Activated CD4-positive, alpha-beta T cell treated with anti-CD3 and anti-CD28 coated beads for 36 hours (primary cell): ENCODE measurements around the gene PBX4. TPM values are rescaled to one million over a fixed set of nuclear protein-coding genes. Genes with fewer than 3 reads are reported as not detected.

Experiments
- ATAC-seq: fragments of 200-7000 bp; cut with Tn5 transposase; one replicate; pipeline ENCODE4 v1.10.0; 2021; ENCODE audit warnings: mild to moderate bottlenecking, moderate library complexity
- CTCF ChIA-PET: fragments of 350-600 bp; sonication (Branson Sonifier 250); formaldehyde crosslinking; loops from one replicate; lab custom pipeline; 2021; ENCODE audit warnings: antibody characterized with exemption; lab: Charles Lee
- POLR2A ChIA-PET: fragments of 350-600 bp; sonication (Branson Sonifier 250); formaldehyde crosslinking; loops from one replicate; lab custom pipeline; 2021; ENCODE audit warnings: antibody characterized with exemption, inconsistent platforms; lab: Charles Lee
- DNase-seq: peaks from one replicate; pipeline ENCODE4 v3.0.0-alpha.2; 2020
- H3K27ac Mint-ChIP-seq: one replicate; pipeline ENCODE4 v1.8.0; 2021; ENCODE audit warnings: mixed read lengths
- H3K27me3 Mint-ChIP-seq: one replicate; pipeline ENCODE4 v1.8.0; 2021; ENCODE audit warnings: mixed read lengths
- H3K36me3 Mint-ChIP-seq: one replicate; pipeline ENCODE4 v1.8.0; 2021; ENCODE audit warnings: low read depth, mixed read lengths
- H3K4me1 Mint-ChIP-seq: one replicate; pipeline ENCODE4 v1.8.0; 2021; ENCODE audit warnings: mixed read lengths
- H3K4me3 Mint-ChIP-seq: one replicate; pipeline ENCODE4 v1.8.0; 2021; ENCODE audit warnings: mild to moderate bottlenecking, moderate library complexity, mixed read lengths
- H3K9me3 Mint-ChIP-seq: one replicate; pipeline ENCODE4 v1.8.0; 2021; ENCODE audit warnings: low read depth, mixed read lengths
- intact Hi-C, 2 experiments: fragments of 100-400 bp; cut with DNase I in 1 of 2; cut with micrococcal nuclease in 1 of 2; formaldehyde crosslinking; loops; one replicate each; pipeline versions ENCODE4 v1.14.2 to v1.15.1; 2022 to 2024; cut with DNase I, micrococcal nuclease
- total RNA-seq, 2 experiments: library from RNA; stranded (reverse); gene quantifications; one replicate each; pipeline ENCODE4 v1.2.3, GENCODE V29; 2021

Gene PBX4
- total RNA-seq, 2 experiments from 2014 or later: 19.4 to 21.2 TPM

DNA sequence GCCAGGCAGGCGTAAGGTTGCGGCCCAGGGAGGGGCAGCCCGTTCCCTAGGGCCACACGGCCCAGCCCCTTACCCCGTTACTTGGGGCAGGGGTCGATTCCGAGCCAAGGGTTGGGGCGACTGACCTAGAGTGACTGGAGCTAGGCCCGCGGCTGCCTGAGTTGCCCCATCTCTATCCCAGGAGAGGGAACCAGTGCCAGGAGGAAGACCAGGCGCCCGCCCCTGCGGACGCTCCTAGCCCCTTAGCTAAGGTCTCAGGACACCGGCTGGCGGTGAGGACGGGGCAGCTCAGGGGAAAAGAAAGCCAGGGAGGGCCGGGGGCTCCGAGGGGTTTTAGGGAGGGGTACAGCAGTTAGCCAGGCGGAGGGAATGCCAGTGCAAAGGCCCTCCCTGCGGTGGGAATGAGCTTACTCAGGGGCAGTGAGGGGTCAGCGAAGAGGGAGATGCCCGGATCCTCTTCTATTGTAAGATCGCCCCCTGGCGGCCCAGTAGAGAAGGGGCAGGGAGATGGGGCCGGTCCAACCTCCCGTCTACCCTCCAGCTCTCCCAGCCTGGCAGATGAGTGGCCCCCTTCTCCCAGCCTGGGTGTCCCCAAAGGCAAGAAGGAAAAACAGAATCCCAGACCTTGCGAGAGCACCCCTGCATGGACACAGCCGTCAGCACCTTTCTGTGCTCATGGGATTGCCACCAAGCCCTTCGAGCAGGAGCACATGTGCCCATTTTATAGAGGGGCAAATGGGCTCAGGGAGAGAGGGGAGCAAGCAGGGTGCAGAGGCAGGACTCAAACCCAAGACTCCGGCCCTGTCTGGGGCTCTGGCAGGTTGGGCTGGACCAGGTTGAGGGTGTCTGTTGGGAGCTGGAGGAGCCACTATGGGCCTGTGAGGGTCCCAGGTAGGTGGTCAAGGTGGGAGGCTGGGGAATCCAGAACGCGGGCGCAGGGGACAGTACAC is 64.1 kb downstream of the PBX4 start:
- CTCF ChIA-PET: interaction anchor here (0.6 to 7.5 kb wide), 30 partner anchors 11 to 217 kb away, joined by 3 to 48 read pairs (median 4); partner anchors contain the start of gene NDUFA13
- Mint-ChIP-seq H3K4me1 (peaks cover 7% of the 10 kb centered on the region), H3K27me3 (no peaks in the 10 kb centered on the region), H3K36me3 (no peaks in the 10 kb centered on the region), H3K9me3 (peaks cover 2% of the 10 kb centered on the region), H3K27ac (no peak overlapping the region), H3K4me3 (no peak overlapping the region)
- POLR2A ChIA-PET: no interaction called here
- peak; percentile 78 for ATAC-seq
- peak; percentile 82 for DNase-seq
- intact Hi-C loops: loop anchor here in 1 of 2 experiments (1.0 kb wide), 1 partner anchor 22 kb away; no protein-coding TSS in a partner anchor

- ATAC-seq: no peak
- Mint-ChIP-seq H3K27ac (no peak overlapping the region), H3K27me3 (no peaks in the 10 kb centered on the region), H3K4me1 (peaks cover 3% of the 10 kb centered on the region), H3K4me3 (no peak overlapping the region), H3K9me3 (peaks cover 2% of the 10 kb centered on the region), H3K36me3 (no peaks in the 10 kb centered on the region)
- CTCF ChIA-PET: interaction anchor here (0.6 to 7.5 kb wide), 28 partner anchors 12 to 218 kb away, joined by 3 to 48 read pairs (median 4); partner anchors contain the start of gene NDUFA13
- intact Hi-C loops: loop anchor here in 1 of 2 experiments (1.0 kb wide), 1 partner anchor 21 kb away; no protein-coding TSS in a partner anchor
- POLR2A ChIA-PET: no interaction called here
- DNase-seq: no peak
Measured at GRCh38 chr19:19553670-19554069, 64.8 kb downstream of the PBX4 start.

GRCh38 chr19:19552798-19553197 is 65.7 kb downstream of the PBX4 start:
- H3K4me1 Mint-ChIP-seq: peaks cover 3% of the 10 kb centered on the region
- ChIA-PET CTCF (interaction anchor here (0.5 to 7.5 kb wide), 20 partner anchors 12 to 346 kb away, joined by 3 to 48 read pairs (median 4); partner anchors contain the start of gene TSSK6), POLR2A (no interaction called here)
- no peak overlapping the region for H3K4me3 Mint-ChIP-seq
- ATAC-seq: peak; percentile 66
- no peaks in the 10 kb centered on the region for H3K27me3 Mint-ChIP-seq
- peaks cover 2% of the 10 kb centered on the region for H3K9me3 Mint-ChIP-seq
- no peak overlapping the region for H3K27ac Mint-ChIP-seq
- H3K36me3 Mint-ChIP-seq: no peaks in the 10 kb centered on the region
- intact Hi-C loops: no loop called here
- DNase-seq: peak; percentile 56

GRCh38 chr19:19551853-19552192 is 66.7 kb downstream of the PBX4 start:
- ATAC-seq (no peak), DNase-seq (no peak)
- no peaks in the 10 kb centered on the region for H3K27me3 Mint-ChIP-seq
- H3K4me1 Mint-ChIP-seq: peaks cover 3% of the 10 kb centered on the region
- no peak overlapping the region for H3K4me3 Mint-ChIP-seq
- no peaks in the 10 kb centered on the region for H3K36me3 Mint-ChIP-seq
- intact Hi-C loops: no loop called here
- ChIA-PET POLR2A (interaction anchor here (0.8 to 1.0 kb wide), 2 partner anchors 8 to 63 kb away, joined by 3 read pairs; no protein-coding TSS in a partner anchor), CTCF (interaction anchor here (0.6 to 7.5 kb wide), 5 partner anchors 12 to 187 kb away, joined by 3 to 48 read pairs (median 5); no protein-coding TSS in a partner anchor)
- H3K9me3 Mint-ChIP-seq: peaks cover 2% of the 10 kb centered on the region
- H3K27ac Mint-ChIP-seq: no peak overlapping the region

GRCh38 chr19:19550972-19551852 is 67.3 kb downstream of the PBX4 start:
- peaks cover 3% of the 10 kb centered on the region for H3K4me1 Mint-ChIP-seq
- H3K27me3 Mint-ChIP-seq: no peaks in the 10 kb centered on the region
- POLR2A ChIA-PET: interaction anchor here (1.0 kb wide), 1 partner anchor 9 kb away, joined by 3 read pairs; no protein-coding TSS in a partner anchor
- CTCF ChIA-PET: interaction anchor here (0.7 to 7.5 kb wide), 7 partner anchors 9 to 186 kb away, joined by 3 to 48 read pairs (median 3); no protein-coding TSS in a partner anchor
- H3K4me3 Mint-ChIP-seq: no peak overlapping the region
- intact Hi-C loops: no loop called here
- H3K9me3 Mint-ChIP-seq: peaks cover 2% of the 10 kb centered on the region
- DNase-seq (no peak), ATAC-seq (no peak)
- H3K36me3 Mint-ChIP-seq: no peaks in the 10 kb centered on the region
- no peak overlapping the region for H3K27ac Mint-ChIP-seq

GRCh38 chr19:19550485-19550929 is 68.0 kb downstream of the PBX4 start:
- Mint-ChIP-seq H3K9me3 (peaks cover 2% of the 10 kb centered on the region), H3K36me3 (no peaks in the 10 kb centered on the region), H3K27me3 (no peaks in the 10 kb centered on the region), H3K4me1 (peaks cover 3% of the 10 kb centered on the region), H3K27ac (no peak overlapping the region), H3K4me3 (no peak overlapping the region)
- no peak for DNase-seq
- ATAC-seq: no peak
- ChIA-PET POLR2A (no interaction called here), CTCF (interaction anchor here (0.7 to 1.0 kb wide), 4 partner anchors 9 to 57 kb away, joined by 3 to 4 read pairs (median 3); no protein-coding TSS in a partner anchor)
- intact Hi-C loops: no loop called here

GRCh38 chr19:19549804-19550464 is 68.6 kb downstream of the PBX4 start:
- peaks cover 3% of the 10 kb centered on the region for H3K4me1 Mint-ChIP-seq
- no peak overlapping the region for H3K4me3 Mint-ChIP-seq
- ATAC-seq (no peak), DNase-seq (no peak)
- H3K27me3 Mint-ChIP-seq: no peaks in the 10 kb centered on the region
- intact Hi-C loops: no loop called here
- H3K9me3 Mint-ChIP-seq: peaks cover 2% of the 10 kb centered on the region
- ChIA-PET CTCF (no interaction called here), POLR2A (no interaction called here)
- no peaks in the 10 kb centered on the region for H3K36me3 Mint-ChIP-seq
- no peak overlapping the region for H3K27ac Mint-ChIP-seq

DNA sequence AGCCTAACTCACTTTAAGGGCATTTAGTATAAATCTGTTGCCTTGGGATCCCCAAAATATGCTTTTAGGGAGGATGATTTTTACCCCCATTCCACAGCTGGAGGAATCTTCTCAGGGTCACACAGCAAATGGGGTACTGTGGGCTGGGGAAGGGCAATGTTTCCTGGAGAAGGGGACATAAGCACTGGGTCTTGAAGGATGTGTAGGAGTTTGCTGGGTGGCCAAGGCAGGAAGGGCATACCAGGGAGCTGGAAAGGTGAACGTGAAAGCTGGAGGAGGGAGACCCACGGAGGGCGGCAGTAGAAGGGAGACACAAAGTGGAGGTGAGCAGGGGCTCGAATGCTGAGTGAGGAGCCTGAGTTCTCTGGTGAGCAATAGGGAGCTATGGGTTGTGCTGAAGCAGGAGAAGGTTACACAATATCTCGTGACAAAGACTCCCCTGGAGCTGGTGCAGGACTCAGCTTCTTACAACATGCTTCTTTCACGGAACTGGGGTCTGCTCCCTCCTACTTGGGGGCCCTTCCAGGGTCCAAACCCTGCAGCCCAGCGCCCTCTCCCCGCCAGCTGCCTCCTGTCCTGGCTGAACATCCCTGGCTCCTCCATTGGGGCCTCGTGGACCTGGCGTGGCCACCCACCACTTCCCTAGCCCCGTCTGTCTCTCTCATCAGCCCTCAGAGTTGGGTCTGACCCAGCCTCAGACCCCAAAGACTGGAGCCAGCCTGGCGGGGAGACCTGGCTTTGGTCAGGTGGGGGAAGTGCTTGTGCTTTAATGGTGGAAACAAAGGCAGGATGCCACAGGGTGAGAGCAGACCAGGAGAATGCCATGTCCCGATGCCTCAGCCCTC is 69.3 kb downstream of the PBX4 start:
- Mint-ChIP-seq H3K4me3 (no peak overlapping the region), H3K36me3 (no peaks in the 10 kb centered on the region), H3K9me3 (peaks cover 2% of the 10 kb centered on the region), H3K4me1 (no peaks in the 10 kb centered on the region), H3K27me3 (no peaks in the 10 kb centered on the region), H3K27ac (no peak overlapping the region)
- ATAC-seq (no peak), DNase-seq (no peak)
- CTCF ChIA-PET: no interaction called here
- POLR2A ChIA-PET: interaction anchor here (0.6 kb wide), 1 partner anchor 54 kb away, joined by 3 read pairs; no protein-coding TSS in a partner anchor
- intact Hi-C loops: no loop called here

DNA sequence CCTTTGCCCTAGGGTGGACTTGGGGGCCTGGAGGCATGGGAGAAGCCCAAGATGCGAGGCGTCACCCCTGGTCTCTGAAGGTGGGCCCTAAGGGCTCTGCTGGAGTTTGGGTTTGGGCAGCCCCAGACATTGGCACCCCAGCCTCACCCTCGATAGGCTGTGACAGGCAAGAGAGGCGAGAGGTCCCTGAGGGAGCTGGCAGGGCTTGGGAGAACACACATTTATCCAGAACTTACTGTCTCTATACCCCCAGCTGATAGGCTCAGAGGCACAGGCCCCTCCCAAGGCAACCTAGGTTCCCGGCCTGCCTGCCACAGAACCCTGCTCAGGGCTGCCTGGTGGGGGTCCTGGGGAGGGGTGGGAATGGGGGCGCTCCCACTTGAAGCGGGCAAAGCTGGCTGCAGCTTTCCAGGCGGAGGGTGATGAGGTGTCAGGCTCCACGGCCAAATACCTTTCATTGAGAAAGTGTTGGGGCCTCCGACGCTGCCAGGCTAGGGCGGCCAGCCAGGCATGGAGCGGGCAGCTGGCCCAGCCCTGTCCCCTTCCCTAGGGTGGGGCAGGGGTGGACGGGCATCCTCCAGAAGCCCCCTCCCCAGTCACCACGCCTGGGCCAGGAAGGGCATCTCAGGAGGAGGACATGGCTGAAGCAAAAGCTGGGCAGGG is 70.7 kb downstream of the PBX4 start:
- intact Hi-C loops: no loop called here
- ChIA-PET POLR2A (no interaction called here), CTCF (interaction anchor here (0.7 to 1.2 kb wide), 4 partner anchors 15 to 105 kb away, joined by 3 to 5 read pairs (median 4); no protein-coding TSS in a partner anchor)
- Mint-ChIP-seq H3K27ac (no peak overlapping the region), H3K27me3 (no peaks in the 10 kb centered on the region), H3K4me1 (no peaks in the 10 kb centered on the region), H3K36me3 (no peaks in the 10 kb centered on the region), H3K9me3 (peaks cover 2% of the 10 kb centered on the region), H3K4me3 (no peak overlapping the region)
- ATAC-seq (no peak), DNase-seq (no peak)
